Activated naive CD4-positive, alpha-beta T cell treated with Interleukin-2 at 50 U/mL for 16 hours (primary cell): ENCODE measurements around the gene SAP30BP.

Experiments used
- DNase-seq: peaks from one replicate; pipeline ENCODE4 v3.0.0-alpha.2; 2020

Gene SAP30BP

GRCh38 chr17:75722542-75723095 is 55.5 kb downstream of the SAP30BP start:
- DNase-seq: no peak

GRCh38 chr17:75723171-75723930 is 56.2 kb downstream of the SAP30BP start:
- no peak for DNase-seq

GRCh38 chr17:75724016-75725003 is 57.2 kb downstream of the SAP30BP start:
- no peak for DNase-seq

- no peak for DNase-seq
Measured at GRCh38 chr17:75725504-75725903, 58.4 kb downstream of the SAP30BP start.

GRCh38 chr17:75727391-75727790 is 60.3 kb downstream of the SAP30BP start:
- DNase-seq: no peak

GRCh38 chr17:75729351-75729750 is 62.2 kb downstream of the SAP30BP start:
- DNase-seq: no peak

GRCh38 chr17:75730065-75730464 is 62.9 kb downstream of the SAP30BP start:
- DNase-seq: no peak

- no peak for DNase-seq
Measured at GRCh38 chr17:75731086-75731715, 64.1 kb downstream of the SAP30BP start.

GRCh38 chr17:75731716-75732498 is 64.8 kb downstream of the SAP30BP start:
- no peak for DNase-seq

GRCh38 chr17:75733471-75733870 is 66.3 kb downstream of the SAP30BP start:
- no peak for DNase-seq

GRCh38 chr17:75734674-75735294 is 67.6 kb downstream of the SAP30BP start:
- no peak for DNase-seq

GRCh38 chr17:75736173-75736835 is 69.2 kb downstream of the SAP30BP start:
- DNase-seq: no peak

- no peak for DNase-seq
Measured at GRCh38 chr17:75737133-75737962, 70.2 kb downstream of the SAP30BP start.

GRCh38 chr17:75738218-75738802 is 71.2 kb downstream of the SAP30BP start:
- no peak for DNase-seq

- DNase-seq: no peak
Measured at GRCh38 chr17:75739174-75739573, 72.0 kb downstream of the SAP30BP start.

GRCh38 chr17:75739801-75740200 is 72.7 kb downstream of the SAP30BP start:
- DNase-seq: no peak

GRCh38 chr17:75740215-75740614 is 73.1 kb downstream of the SAP30BP start:
- no peak for DNase-seq

GRCh38 chr17:75740631-75741077 is 73.5 kb downstream of the SAP30BP start:
- DNase-seq: no peak

GRCh38 chr17:75742337-75742736 is 75.2 kb downstream of the SAP30BP start:
- DNase-seq: no peak
